ENCODE data around the gene PHKB.
"Not testable (repeated sequence)": the region's sequence is repeated elsewhere in the genome, so short reads cannot be mapped to it uniquely, and the experiment has no call there.

The PHKB gene

GRCh38 chr16:47460711-47461597 is at the start of gene PHKB, which contains the start of gene ITFG1:
Gene PHKB (plus strand): TSS chr16:47461331. CDS start chr16:47461351, 20 bp downstream.
Gene ITFG1 (minus strand): TSS chr16:47461063. CDS start chr16:47461045, 18 bp downstream.
- peak; percentile 94 for DNase-seq

GRCh38 chr16:47413041-47413440 is 48.1 kb upstream of the PHKB start:
- no peak for DNase-seq

GRCh38 chr16:47416869-47417268 is 44.3 kb upstream of the PHKB start:
- DNase-seq, result no peak

DNA sequence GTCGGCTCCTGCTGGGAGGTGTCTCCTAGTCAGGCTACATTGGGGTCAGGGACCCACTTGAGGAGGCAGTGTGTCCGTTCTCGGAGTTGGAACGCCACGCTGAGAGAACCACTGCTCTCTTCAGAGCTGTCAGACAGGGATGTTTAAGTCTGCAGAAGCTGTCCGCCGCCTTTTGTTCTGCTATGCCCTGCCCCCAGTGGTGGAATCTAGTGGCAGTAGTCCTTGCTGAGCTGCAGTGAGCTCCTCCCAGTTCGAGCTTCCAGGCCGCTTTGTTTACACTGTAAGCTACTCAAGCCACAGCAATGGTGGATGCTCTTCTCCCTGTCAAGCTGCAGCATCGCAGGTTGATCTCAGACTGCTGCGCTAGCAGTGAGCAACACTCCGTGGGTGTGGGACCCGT is 36.3 kb upstream of the PHKB start:
- no peak for DNase-seq

DNA sequence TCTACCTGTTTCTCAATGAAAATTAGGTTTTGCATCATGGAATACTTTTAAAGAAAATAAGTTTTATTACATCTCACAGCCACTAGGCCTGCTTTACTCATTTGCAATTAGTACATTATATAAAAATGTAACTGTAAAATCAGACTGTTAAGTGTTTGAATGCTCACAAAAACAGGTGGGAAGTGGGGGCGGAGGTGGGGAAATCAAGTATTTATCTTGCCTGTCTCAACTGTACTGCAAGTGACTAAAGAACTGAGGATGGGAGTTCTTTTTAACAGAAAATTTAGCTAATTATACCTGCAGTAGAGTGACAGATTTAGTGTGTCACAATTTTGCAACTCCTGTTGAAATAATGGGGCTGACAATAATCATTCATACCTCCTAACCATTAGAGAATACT is 34.3 kb upstream of the PHKB start:
- DNase-seq, result no peak

DNA sequence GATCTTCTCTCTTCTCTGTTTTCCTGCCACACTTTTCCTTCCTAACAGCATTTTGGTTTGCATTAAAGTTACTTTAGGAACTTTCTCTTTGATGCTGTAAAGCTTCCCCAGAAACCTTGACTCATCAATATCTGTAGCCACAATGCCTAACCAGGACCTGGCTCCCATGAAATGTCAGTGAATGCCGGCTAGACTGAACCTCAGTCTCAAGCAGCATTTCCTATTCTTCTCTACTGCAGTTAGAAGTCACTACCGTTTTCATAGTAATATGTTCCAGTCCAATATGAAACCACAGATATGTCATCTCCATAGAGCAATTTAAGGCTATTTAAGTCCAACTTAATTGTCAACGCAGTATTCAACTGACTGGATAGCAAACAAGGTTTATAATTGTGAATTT is 29.2 kb upstream of the PHKB start:
- DNase-seq, result no peak

GRCh38 chr16:47434274-47434673 is 26.9 kb upstream of the PHKB start:
- not testable (repeated sequence) for DNase-seq

- not testable (repeated sequence) for DNase-seq
Observed at GRCh38 chr16:47440066-47440465, 21.1 kb upstream of the PHKB start.

- not testable (repeated sequence) for DNase-seq
Observed at GRCh38 chr16:47442884-47443283, 18.2 kb upstream of the PHKB start.

DNA sequence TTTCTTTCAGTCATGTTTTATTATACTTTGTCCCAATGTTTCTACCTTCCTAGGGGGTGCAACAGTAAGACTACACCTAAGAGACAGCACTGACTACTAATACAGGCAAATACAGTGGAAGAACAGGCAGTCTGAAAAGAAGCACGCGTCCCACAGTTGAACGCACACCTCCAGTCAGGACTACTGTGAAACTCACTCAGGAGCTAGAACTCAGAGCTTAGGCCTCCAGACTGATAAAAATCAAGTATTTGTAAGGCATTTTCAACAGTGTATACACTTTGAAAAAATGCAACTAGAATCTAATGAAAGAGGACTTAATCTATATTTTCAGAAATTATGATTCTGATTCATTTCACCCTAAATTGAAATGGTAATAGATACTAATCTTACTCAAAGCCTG is 14.7 kb upstream of the PHKB start:
- no peak for DNase-seq

DNA sequence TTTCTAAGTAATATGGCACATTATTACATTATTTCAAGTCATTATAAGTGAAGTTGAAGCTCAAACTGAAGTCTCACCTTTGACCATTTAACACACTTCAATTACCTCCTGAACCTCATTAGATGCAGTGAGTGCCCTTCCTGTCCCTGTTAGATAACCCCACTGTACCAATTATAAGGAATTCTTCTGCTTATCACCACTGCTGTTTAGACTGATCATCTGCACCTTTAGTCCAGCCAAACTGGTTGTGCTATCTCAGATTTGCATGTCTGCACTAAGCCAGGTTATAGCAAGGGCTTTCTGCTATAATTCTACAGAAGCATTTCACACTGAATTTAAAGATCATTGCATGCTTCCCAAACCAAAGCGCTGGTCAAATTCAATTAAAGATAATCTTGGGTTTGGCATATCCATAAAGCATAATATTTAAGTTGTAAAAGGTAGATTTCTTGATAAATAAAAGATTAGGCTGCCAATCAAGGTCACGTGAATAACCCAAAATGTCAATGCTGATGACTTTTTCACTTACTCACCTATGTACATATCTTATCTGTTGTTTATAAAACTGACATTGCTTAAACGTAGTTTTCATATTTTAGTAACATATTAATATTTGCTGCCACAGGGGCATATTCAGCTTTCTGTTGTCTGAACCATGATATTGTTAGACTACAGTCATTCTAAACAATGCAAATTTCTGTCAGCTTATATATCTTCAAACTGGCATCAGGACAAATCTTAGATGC is 12.1 kb upstream of the PHKB start:
- DNase-seq, result no peak

- DNase-seq, result no peak
Observed at GRCh38 chr16:47449788-47450187, 11.3 kb upstream of the PHKB start.

- no peak for DNase-seq
Observed at GRCh38 chr16:47458331-47458730, 2.8 kb upstream of the PHKB start.

DNA sequence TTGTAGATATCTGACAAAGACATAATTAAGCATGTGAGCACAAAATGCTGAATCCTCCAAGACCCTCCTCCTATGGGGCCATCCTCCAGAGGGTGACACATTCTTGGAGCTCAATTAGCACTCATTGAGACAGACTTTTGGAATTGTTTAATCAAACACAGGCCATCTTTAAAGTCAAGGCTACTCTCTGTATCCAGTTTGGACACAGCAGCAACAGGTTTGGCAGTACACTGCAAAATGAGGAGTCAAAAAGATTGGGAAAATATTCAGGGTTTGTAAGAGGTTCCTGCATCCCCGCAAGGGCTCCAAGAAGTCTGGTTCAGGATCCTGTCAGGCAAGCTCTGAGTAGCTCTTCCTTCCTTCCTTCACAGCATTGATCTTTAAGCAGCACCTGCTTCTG is 1.5 kb upstream of the PHKB start:
- no peak for DNase-seq

DNA sequence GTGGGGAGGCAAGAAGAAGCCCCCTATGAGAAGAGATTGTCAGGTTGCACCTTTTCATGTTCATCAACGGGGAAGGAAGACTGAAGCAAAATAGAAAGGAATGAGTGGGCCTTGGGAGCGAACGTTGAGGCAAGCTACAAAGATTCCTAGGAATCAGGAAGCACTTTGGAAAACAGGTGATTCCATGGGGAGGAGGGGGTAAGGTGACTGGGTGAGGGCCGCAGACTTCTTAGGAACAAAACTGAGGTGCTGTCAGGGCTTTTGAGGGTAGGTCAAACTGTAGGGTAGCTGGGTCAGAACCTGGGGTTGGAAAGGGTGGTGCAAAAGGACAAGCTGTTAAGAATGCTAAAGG is 796 bp upstream of the PHKB start:
- no peak for DNase-seq

GRCh38 chr16:47461598-47462266 is 601 bp downstream of the PHKB start:
- no peak for DNase-seq

DNA sequence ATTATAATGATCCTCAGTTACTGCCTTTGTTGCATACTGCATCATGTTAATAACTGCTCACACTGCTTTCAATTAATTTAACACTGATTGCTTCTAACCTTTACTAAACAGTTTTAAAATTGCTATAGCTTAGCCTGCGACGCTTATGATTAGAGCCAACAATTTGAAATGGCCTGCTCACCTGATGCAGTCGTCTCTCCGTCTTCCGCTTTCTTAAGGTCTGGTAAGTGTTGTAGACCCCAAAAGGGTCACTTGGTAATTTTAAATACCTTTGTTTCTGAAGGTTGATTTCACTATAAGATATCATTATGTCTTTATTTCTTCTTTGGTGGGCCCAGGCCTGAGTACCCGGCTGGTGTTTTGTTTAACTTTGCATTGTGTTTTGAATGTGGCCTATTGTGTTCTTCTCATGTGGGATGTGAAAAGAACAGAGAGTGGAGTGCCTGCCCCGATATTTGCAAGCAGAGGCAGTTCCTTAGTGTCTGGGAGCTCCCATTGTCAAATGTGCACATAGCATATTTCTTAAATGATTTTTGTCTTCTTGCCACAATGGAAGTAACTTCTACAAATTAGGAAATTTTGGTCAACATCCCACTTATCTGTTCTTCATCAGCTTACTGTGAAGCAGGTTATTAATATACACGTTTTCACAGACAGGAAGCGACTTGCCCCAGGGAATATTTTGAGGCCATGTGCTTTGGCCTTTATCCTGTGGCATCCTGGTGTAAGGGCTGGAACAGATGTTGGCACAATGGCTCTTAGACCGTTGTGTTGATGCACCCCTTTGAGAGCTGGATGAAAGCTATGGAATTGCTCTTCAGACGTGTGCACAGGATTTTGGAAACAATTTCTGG is 2.9 kb downstream of the PHKB start:
- no peak for DNase-seq

DNA sequence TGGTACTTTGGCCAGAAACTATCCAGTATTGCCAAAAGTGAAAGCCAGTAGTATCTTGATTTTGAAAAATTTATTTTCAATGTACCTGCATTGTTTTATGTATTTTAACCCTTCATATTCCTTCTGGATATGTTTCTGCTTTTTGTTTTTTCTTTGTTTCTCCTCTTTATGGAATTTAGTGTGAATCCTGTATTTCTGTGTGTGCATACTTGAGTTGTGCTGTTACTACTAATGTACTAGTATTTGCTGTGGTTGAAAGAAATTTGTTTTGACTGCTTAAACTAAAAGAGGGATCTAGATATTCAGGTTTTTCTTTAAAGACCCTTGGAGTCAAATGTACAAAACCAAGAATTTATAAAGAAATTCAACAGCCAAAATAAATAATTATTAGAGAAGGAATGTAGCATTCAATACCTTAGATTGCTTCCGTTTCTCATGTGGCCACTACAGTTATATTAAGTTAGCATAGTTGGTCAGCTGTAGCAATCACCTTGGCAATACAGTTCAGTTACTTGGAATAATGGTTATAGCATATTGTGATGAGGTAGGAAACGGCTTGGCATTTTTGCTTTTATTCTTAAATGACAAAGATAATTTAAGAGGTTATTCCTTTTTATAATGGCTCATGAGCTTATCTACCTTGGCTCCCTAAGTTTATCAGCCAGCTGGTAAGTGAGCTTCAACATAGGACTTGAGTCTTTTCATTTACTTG is 4.9 kb downstream of the PHKB start:
- DNase-seq, result no peak

DNA sequence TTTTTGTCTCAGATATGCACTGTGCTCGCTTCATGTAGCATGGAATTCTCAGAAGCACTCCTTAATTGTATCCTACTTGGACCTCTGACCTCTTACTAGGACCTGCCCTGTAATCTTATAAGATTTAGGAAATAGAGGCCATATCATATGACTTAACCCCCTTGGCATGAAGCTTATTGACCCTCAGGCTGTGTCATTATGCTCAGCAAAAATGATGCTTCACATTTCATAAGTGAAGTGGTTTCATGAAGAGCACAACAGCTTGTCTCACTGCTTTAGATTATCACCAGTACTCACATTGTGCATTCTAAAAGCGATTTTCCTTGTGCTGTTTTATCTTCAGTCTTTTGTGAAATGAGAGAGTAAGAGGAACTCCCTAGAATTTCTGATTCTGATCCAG is 6.4 kb downstream of the PHKB start:
- DNase-seq, result no peak

DNA sequence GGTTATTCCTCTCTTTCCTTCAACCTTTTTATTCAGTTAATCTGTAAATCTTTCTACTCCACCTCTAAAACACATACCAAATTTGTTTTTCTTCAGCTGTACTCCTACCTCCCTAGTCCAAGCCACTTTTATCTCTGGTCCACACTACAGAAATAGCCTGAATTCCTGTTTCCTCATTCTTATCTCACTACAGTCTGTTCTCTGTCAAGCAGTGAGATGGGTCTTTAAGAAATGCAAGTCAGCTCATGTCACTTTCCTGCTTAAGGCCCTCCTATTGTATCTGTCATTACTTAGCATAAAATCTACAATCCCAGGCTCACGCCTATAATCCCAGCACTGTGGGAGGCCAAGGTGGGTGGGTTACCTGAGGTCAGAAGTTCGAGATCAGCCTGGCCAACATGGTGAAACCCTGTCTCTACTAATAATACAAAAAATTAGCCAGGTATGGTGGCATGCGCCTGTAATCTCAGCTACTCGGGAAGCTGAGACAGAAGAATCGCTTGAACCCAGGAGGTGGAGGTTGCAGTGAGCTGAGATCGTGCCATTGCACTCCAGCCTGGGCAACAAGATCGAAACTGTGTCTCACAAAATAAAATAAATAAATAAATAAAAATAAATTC is 7.0 kb downstream of the PHKB start:
- DNase-seq, result not testable (repeated sequence)

GRCh38 chr16:47469227-47469626 is 8.1 kb downstream of the PHKB start:
- no peak for DNase-seq
